ENCODE results near the gene ZNF8.

The ZNF8 gene

GRCh38 chr19:58261600-58261967, 17.2 kb upstream of the ZNF8 start:
- no peak for TF ChIP-seq CTCF (conservative IDR thresholded peaks at IDR 0.05; ENCODE audit: low read depth, low read length)
- no peak for DNase-seq (ENCODE audit: low read depth)
- no peak overlapping the region for H3K4me3 ChIP-seq (ENCODE audit: low read length)

GRCh38 chr19:58261968-58262921, 16.5 kb upstream of the ZNF8 start:
- no peak for DNase-seq (ENCODE audit: low read depth)
- no peak overlapping the region for H3K4me3 ChIP-seq (ENCODE audit: low read length)
- no peak for TF ChIP-seq CTCF (conservative IDR thresholded peaks at IDR 0.05; ENCODE audit: low read depth, low read length)

GRCh38 chr19:58262922-58263296, 15.8 kb upstream of the ZNF8 start:
- no peak for DNase-seq (ENCODE audit: low read depth)
- TF ChIP-seq CTCF (conservative IDR thresholded peaks at IDR 0.05; ENCODE audit: low read depth, low read length) = no peak
- no peak overlapping the region for H3K4me3 ChIP-seq (ENCODE audit: low read length)

- no peak for TF ChIP-seq CTCF (conservative IDR thresholded peaks at IDR 0.05; ENCODE audit: low read depth, low read length)
- H3K4me3 ChIP-seq (ENCODE audit: low read length) = no peak overlapping the region
These were observed 13.7 kb upstream of the ZNF8 start for GRCh38 chr19:58265100-58265499.

GRCh38 chr19:58268344-58268743, 10.4 kb upstream of the ZNF8 start:
- no peak overlapping the region for H3K4me3 ChIP-seq (ENCODE audit: low read length)
- DNase-seq (ENCODE audit: low read depth) = no peak

More at GRCh38 chr19:58265100-58265499, 13.7 kb upstream of the ZNF8 start:
- DNase-seq (ENCODE audit: low read depth) = no peak

GRCh38 chr19:58274771-58275201, 4.0 kb upstream of the ZNF8 start:
- no peak overlapping the region for H3K4me3 ChIP-seq (ENCODE audit: low read length)
- TF ChIP-seq CTCF (conservative IDR thresholded peaks at IDR 0.05; ENCODE audit: low read depth, low read length) = no peak
- DNase-seq (ENCODE audit: low read depth) = no peak

More at GRCh38 chr19:58268344-58268743, 10.4 kb upstream of the ZNF8 start:
- TF ChIP-seq CTCF (conservative IDR thresholded peaks at IDR 0.05; ENCODE audit: low read depth, low read length) = no peak

- no peak for DNase-seq (ENCODE audit: low read depth)
- no peak for TF ChIP-seq CTCF (conservative IDR thresholded peaks at IDR 0.05; ENCODE audit: low read depth, low read length)
- H3K4me3 ChIP-seq (ENCODE audit: low read length) = no peak overlapping the region
These were observed 3.2 kb upstream of the ZNF8 start for GRCh38 chr19:58275564-58275963.
